Endothelial cell of umbilical vein (primary cell): ENCODE results near the gene CUL9. TPM values are rescaled to one million over a fixed set of nuclear protein-coding genes. Genes with fewer than 3 reads are reported as not detected.

ENCODE experiments used
- BruUV-seq: library from RNA; stranded (reverse); fragments of 400-500 nt; replicated peaks from 2 replicates; lab custom pipeline; 2021; lab: Mats Ljungman, UMichigan
- CTCF ChIA-PET: fragments of 300-600, 350-600 bp; sonication (Branson Sonifier 250); formaldehyde crosslinking; loops from one replicate; lab custom pipeline; 2021; ENCODE audit warnings: antibody characterized with exemption, inconsistent platforms; lab: Charles Lee
- POLR2A ChIA-PET: fragments of 300-600, 350-600 bp; sonication (Branson Sonifier 250); formaldehyde crosslinking; loops from one replicate; lab custom pipeline; 2021; ENCODE audit warnings: antibody characterized with exemption, inconsistent platforms; lab: Charles Lee
- DNase-seq: peaks from one replicate; pipeline ENCODE4 v3.0.0-alpha.2; 2011; ENCODE audit warnings: low read depth, low spot score
- FAIRE-seq: peaks from 2 replicates; lab custom pipeline; 2011; peaks lifted over from hg19 to GRCh38; lab: Jason Lieb, UNC
- H2AFZ ChIP-seq: 2 replicates; pipeline ENCODE4 v1.6.0; 2012; ENCODE audit warnings: low read depth, low read length, control low read depth, inconsistent platforms
- H3K27ac ChIP-seq: 2 replicates; pipeline ENCODE4 v1.5.1; 2011; ENCODE audit warnings: low read depth, mild to moderate bottlenecking, control low read depth, low read length, moderate library complexity; ENCODE audit not compliant: insufficient read depth
- H3K27me3 ChIP-seq, 2 experiments: 2 replicates each; pipeline versions ENCODE4 v1.6.0 to v1.6.1; 2011; ENCODE audit warnings: low read length in 2 of 2, mixed read lengths in 1 of 2; ENCODE audit not compliant: control insufficient read depth in 2 of 2, insufficient read depth in 2 of 2
- H3K36me3 ChIP-seq, 2 experiments: 2 replicates in 1 of 2; 3 replicates in 1 of 2; pipeline ENCODE4 v1.5.1; 2011; ENCODE audit warnings: low read length in 2 of 2, mild to moderate bottlenecking in 1 of 2, moderate library complexity in 1 of 2; ENCODE audit not compliant: control insufficient read depth in 2 of 2, insufficient read depth in 2 of 2; ENCODE audit errors: extremely low read depth in 1 of 2
- H3K4me1 ChIP-seq: 3 replicates; pipeline ENCODE4 v1.5.1; 2011; ENCODE audit warnings: mild to moderate bottlenecking, low read length; ENCODE audit not compliant: control insufficient read depth, insufficient read depth; ENCODE audit errors: extremely low read depth
- H3K4me2 ChIP-seq: 2 replicates; pipeline ENCODE4 v1.6.1; 2011; ENCODE audit warnings: low read length, control low read depth, mixed read lengths; ENCODE audit not compliant: insufficient read depth
- H3K4me3 ChIP-seq, 3 experiments: fragments of 200-600 bp in 1 of 3; sonication (generic), shearing (Covaris generic) in 1 of 3; replicated peaks in 1 of 3; 2 replicates each; pipeline ENCODE4 v1.5.1; 2011 to 2016; ENCODE audit warnings: control low read depth in 3 of 3, low read length in 3 of 3, mild to moderate bottlenecking in 2 of 3, inconsistent platforms in 1 of 3, low read depth in 1 of 3, moderate library complexity in 1 of 3; ENCODE audit not compliant: insufficient read depth in 1 of 3
- H3K79me2 ChIP-seq: 2 replicates; pipeline ENCODE4 v1.6.0; 2012; ENCODE audit warnings: low read length, inconsistent platforms; ENCODE audit not compliant: control insufficient read depth, insufficient read depth
- H3K9ac ChIP-seq: replicated peaks from 2 replicates; pipeline ENCODE3; 2011; ENCODE audit warnings: low read length, control low read depth; ENCODE audit not compliant: insufficient read depth; ENCODE audit errors: extremely low read depth
- H3K9me1 ChIP-seq: replicated peaks from 3 replicates; pipeline ENCODE4 v1.6.0; 2011; ENCODE audit warnings: mild to moderate bottlenecking, low read length; ENCODE audit not compliant: control insufficient read depth, insufficient read depth; ENCODE audit errors: extremely low read depth
- H3K9me3 ChIP-seq: replicated peaks from 2 replicates; pipeline ENCODE4 v1.5.1; 2012; ENCODE audit warnings: low read length, inconsistent platforms; ENCODE audit not compliant: control insufficient read depth, insufficient read depth
- H4K20me1 ChIP-seq: replicated peaks from 2 replicates; pipeline ENCODE3; 2011; ENCODE audit warnings: mild to moderate bottlenecking, low read length; ENCODE audit not compliant: control insufficient read depth, insufficient read depth; ENCODE audit errors: extremely low read depth
- CTCF ChIP-seq, 2 donors: IDR thresholded peaks; 1 replicate in 1 of 2; 2 replicates in 1 of 2; pipeline ENCODE4 v1.5.1; 2011; ENCODE audit warnings: low read length in 2 of 2, mild to moderate bottlenecking in 2 of 2, moderate library complexity in 2 of 2, control low read depth in 1 of 2, inconsistent platforms in 1 of 2, low read depth in 1 of 2; ENCODE audit not compliant: insufficient read depth in 1 of 2; ENCODE audit errors: extremely low read depth in 1 of 2
- EZH2 ChIP-seq: IDR thresholded peaks from 2 replicates; pipeline ENCODE4 v1.6.1; 2012; ENCODE audit warnings: borderline replicate concordance, low read depth, mild to moderate bottlenecking, moderate library complexity, low read length, inconsistent platforms; ENCODE audit not compliant: severe bottlenecking
- FOS ChIP-seq: IDR thresholded peaks from 2 replicates; pipeline ENCODE4 v1.6.1; 2011; ENCODE audit warnings: mild to moderate bottlenecking, low read length, moderate library complexity, borderline replicate concordance; ENCODE audit not compliant: insufficient read depth
- GATA2 ChIP-seq: IDR thresholded peaks from 2 replicates; pipeline ENCODE4 v1.7.0; 2011; ENCODE audit warnings: low read depth, mild to moderate bottlenecking, moderate library complexity, mixed read lengths, low read length; ENCODE audit not compliant: insufficient read length, insufficient read depth
- JUN ChIP-seq: IDR thresholded peaks from 2 replicates; pipeline ENCODE4 v1.6.1; 2011; ENCODE audit warnings: borderline replicate concordance, low read depth; ENCODE audit not compliant: insufficient read length, insufficient read depth
- MYC ChIP-seq: IDR thresholded peaks from one replicate; pipeline ENCODE4 v1.6.1; 2011; ENCODE audit warnings: mild to moderate bottlenecking, low read depth, low read length
- POLR2A ChIP-seq: IDR thresholded peaks from 2 replicates; pipeline ENCODE4 v1.6.1; 2012; ENCODE audit warnings: low read depth, mild to moderate bottlenecking, control low read depth, low read length
- POLR2AphosphoS5 ChIP-seq: IDR thresholded peaks from 2 replicates; pipeline ENCODE4 v1.6.1; 2012; ENCODE audit warnings: low read depth, mild to moderate bottlenecking, control low read depth, low read length, moderate library complexity; ENCODE audit not compliant: insufficient read depth
- dilution Hi-C: fragments of 300-500 bp; cut with MboI; formaldehyde crosslinking; loops from one replicate; pipeline ENCODE4 v1.15.0; 2019; ENCODE audit warnings: low sequenced_read_pairs; ENCODE audit not compliant: extremely low pct_ligation_motif_present
- intact Hi-C: fragments of 100-400 bp; cut with micrococcal nuclease; formaldehyde crosslinking; loops from one replicate; pipeline ENCODE4 v1.10.0; 2022
- polyA plus RNA-seq, 4 experiments: library from polyadenylated mRNA; depleted of rRNA in 3 of 4; stranded (reverse) in 3 of 4; unstranded in 1 of 4; fragments of >200 nt; gene quantifications; 2 replicates each; pipeline versions ENCODE4 v1.2.1 to v1.2.3, GENCODE V29; 2011 to 2012; ENCODE audit warnings: missing spikeins in 1 of 4
- total RNA-seq: library from RNA; stranded (reverse); gene quantifications from 2 replicates; pipeline ENCODE4 v1.2.3, GENCODE V29; 2021
- TF ChIP-seq, protein P1 (sequence below): IDR thresholded peaks from 2 replicates; pipeline ENCODE4 v1.6.1; 2011; ENCODE audit not compliant: insufficient read depth, insufficient read length

CUL9 gene
- total and polyA plus RNA-seq, 2 donors (not counting 3 experiments of a cell fraction or from before 2014, with no cell fraction given), result 38.7 to 46.0 TPM

GRCh38 chr6:43219814-43220213 is 37.8 kb downstream of the CUL9 start:
- BruUV-seq, result no TSS peak
- intact Hi-C loops, result no loop called here

More at GRCh38 chr6:43219814-43220213, 37.8 kb downstream of the CUL9 start:
- Histone ChIP-seq H3K4me3 (no peak overlapping the region), H3K9ac (no peak overlapping the region), H2AFZ (no peak overlapping the region), H4K20me1 (no peaks in the 10 kb centered on the region), H3K27me3 (no peaks in the 10 kb centered on the region), H3K9me3 (no peaks in the 10 kb centered on the region), H3K4me1 (peaks cover 3% of the 10 kb centered on the region), H3K79me2 (no peaks in the 10 kb centered on the region), H3K4me2 (no peak overlapping the region), H3K36me3 (peaks cover 0 to 31% of the 10 kb centered on the region in 2 experiments), H3K27ac (no peak overlapping the region), H3K9me1 (no peaks in the 10 kb centered on the region)
- dilution Hi-C loops, result no loop called here
- DNase-seq (no peak), FAIRE-seq (no peak)
- TF ChIP-seq CTCF (IDR thresholded peaks at IDR 0.05; ENCODE audit: extremely low read depth in 1 of 2, insufficient read depth in 1 of 2, low read depth in 1 of 2, low read length in 2 of 2) (no peak), GATA2 (no peak), MYC (no peak), POLR2A (no peak), EZH2 (no peak), JUN (no peak), POLR2AphosphoS5 (no peak), FOS (no peak)
- TF ChIP-seq, protein P1, sequence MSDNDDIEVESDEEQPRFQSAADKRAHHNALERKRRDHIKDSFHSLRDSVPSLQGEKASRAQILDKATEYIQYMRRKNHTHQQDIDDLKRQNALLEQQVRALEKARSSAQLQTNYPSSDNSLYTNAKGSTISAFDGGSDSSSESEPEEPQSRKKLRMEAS, result no peak
- ChIA-PET POLR2A (no interaction called here), CTCF (interaction anchor here (3.0 kb wide), 1 partner anchor 9 kb away, joined by 16 read pairs; the partner anchor contains the start of gene DNPH1)
